ENCODE measurements around the gene HDAC7. TPM values are rescaled to one million over a fixed set of nuclear protein-coding genes. Genes with fewer than 3 reads are reported as not detected.

The HDAC7 gene
- total and polyA plus RNA-seq, 4 donors = 3.5 to 14.7 (median 7.2) TPM

- H3K9ac ChIP-seq (ENCODE audit: low read depth in 1 of 2, low read length in 2 of 2) = no peak overlapping the region
- H3K27ac ChIP-seq (ENCODE audit: low read depth in 1 of 2, low read length in 2 of 2) = no peak overlapping the region
- H3K4me3 ChIP-seq (ENCODE audit: low read depth in 1 of 3, low read length in 3 of 3) = no peak overlapping the region
- TF ChIP-seq EGR1 (IDR thresholded peaks at IDR 0.05; ENCODE audit: low read depth in 2 of 2) = no peak
- no peak for TF ChIP-seq REST (IDR thresholded peaks at IDR 0.05)
- no peak for TF ChIP-seq ATF3 (IDR thresholded peaks at IDR 0.05)
- no peak for TF ChIP-seq FOXA2 (IDR thresholded peaks at IDR 0.05)
- no peak for TF ChIP-seq CTCF (IDR thresholded peaks at IDR 0.05; ENCODE audit: low read depth, low read length, missing input control)
- TF ChIP-seq HNF4G (IDR thresholded peaks at IDR 0.05) = no peak
- no peak for TF ChIP-seq JUND (IDR thresholded peaks at IDR 0.05)
- TF ChIP-seq HNF4A (conservative IDR thresholded peaks at IDR 0.05) = no peak
- no peak for TF ChIP-seq FOXA1 (IDR thresholded peaks at IDR 0.05)
- no peak for TF ChIP-seq YY1 (IDR thresholded peaks at IDR 0.05)
- TF ChIP-seq NR2F2 (IDR thresholded peaks at IDR 0.05) = no peak
- no peak for TF ChIP-seq RAD21 (IDR thresholded peaks at IDR 0.05)
- no peak for TF ChIP-seq MAX (IDR thresholded peaks at IDR 0.05)
- no peak for TF ChIP-seq GABPA (IDR thresholded peaks at IDR 0.05 in 1 of 2, conservative IDR thresholded peaks at IDR 0.05 in 1 of 2)
- TF ChIP-seq RXRA (IDR thresholded peaks at IDR 0.05) = no peak
- TF ChIP-seq SP1 (IDR thresholded peaks at IDR 0.05) = no peak
- peaks cover 3 to 24% (median 19%) of the 10 kb centered on the region in 4 donors for H3K4me1 ChIP-seq (ENCODE audit: control insufficient read depth in 4 of 4, insufficient read depth in 4 of 4, low read length in 3 of 4)
- DNase-seq (ENCODE audit: low spot score) = no peak
- H3K9me3 ChIP-seq (ENCODE audit: control insufficient read depth in 4 of 4, low read length in 3 of 4) = no peaks in the 10 kb centered on the region
- no peaks in the 10 kb centered on the region for H3K27me3 ChIP-seq (ENCODE audit: control insufficient read depth in 4 of 4, insufficient read depth in 4 of 4, low read length in 3 of 4)
- no peaks in the 10 kb centered on the region for H3K36me3 ChIP-seq (ENCODE audit: control insufficient read depth in 4 of 4, insufficient read depth in 3 of 4, low read depth in 1 of 4, low read length in 3 of 4)
- 97% methylated on average over 14 of the region's 14 CpGs for WGBS
Measured at GRCh38 chr12:47846294-47846996, 26.7 kb upstream of the HDAC7 start.

- Histone ChIP-seq H3K4me3 (ENCODE audit: low read depth in 1 of 3, low read length in 3 of 3) (no peak overlapping the region), H3K36me3 (ENCODE audit: control insufficient read depth in 4 of 4, insufficient read depth in 3 of 4, low read depth in 1 of 4, low read length in 3 of 4) (no peaks in the 10 kb centered on the region), H3K9me3 (ENCODE audit: control insufficient read depth in 4 of 4, low read length in 3 of 4) (no peaks in the 10 kb centered on the region), H3K27ac (ENCODE audit: low read depth in 1 of 2, low read length in 2 of 2) (no peak overlapping the region), H3K9ac (ENCODE audit: low read depth in 1 of 2, low read length in 2 of 2) (no peak overlapping the region), H3K4me1 (ENCODE audit: control insufficient read depth in 4 of 4, insufficient read depth in 4 of 4, low read length in 3 of 4) (peaks cover 0 to 12% (median 6%) of the 10 kb centered on the region in 4 donors), H3K27me3 (ENCODE audit: control insufficient read depth in 4 of 4, insufficient read depth in 4 of 4, low read length in 3 of 4) (no peaks in the 10 kb centered on the region)
- WGBS = 95% methylated on average over 8 of the region's 8 CpGs
- DNase-seq (ENCODE audit: low spot score) = no peak
- TF ChIP-seq HNF4A (conservative IDR thresholded peaks at IDR 0.05) (no peak), GABPA (IDR thresholded peaks at IDR 0.05 in 1 of 2, conservative IDR thresholded peaks at IDR 0.05 in 1 of 2) (no peak), FOXA1 (IDR thresholded peaks at IDR 0.05) (no peak), TAF1 (conservative IDR thresholded peaks at IDR 0.05) (no peak), MAX (IDR thresholded peaks at IDR 0.05) (no peak), SP1 (IDR thresholded peaks at IDR 0.05) (no peak), RAD21 (IDR thresholded peaks at IDR 0.05) (no peak), CTCF (IDR thresholded peaks at IDR 0.05; ENCODE audit: low read depth, low read length, missing input control) (no peak), REST (IDR thresholded peaks at IDR 0.05) (no peak), ATF3 (IDR thresholded peaks at IDR 0.05) (no peak), HNF4G (IDR thresholded peaks at IDR 0.05) (no peak)
Measured at GRCh38 chr12:47845081-47845480, 25.4 kb upstream of the HDAC7 start.

All from liver (tissue), 9 donors.